NOMO-1 treated with DMSO at 0.1 percent for 48 hours (cell line): ENCODE measurements around the gene NUP93.
"Not testable (repeated sequence)": the region's sequence is repeated elsewhere in the genome, so short reads cannot be mapped to it uniquely, and the experiment has no call there.

Source experiments
- DNase-seq: peaks from one replicate; lab custom pipeline; 2025; ENCODE audit not compliant: unreplicated experiment; lab: John Stamatoyannopoulos, UW

NUP93 gene

DNA sequence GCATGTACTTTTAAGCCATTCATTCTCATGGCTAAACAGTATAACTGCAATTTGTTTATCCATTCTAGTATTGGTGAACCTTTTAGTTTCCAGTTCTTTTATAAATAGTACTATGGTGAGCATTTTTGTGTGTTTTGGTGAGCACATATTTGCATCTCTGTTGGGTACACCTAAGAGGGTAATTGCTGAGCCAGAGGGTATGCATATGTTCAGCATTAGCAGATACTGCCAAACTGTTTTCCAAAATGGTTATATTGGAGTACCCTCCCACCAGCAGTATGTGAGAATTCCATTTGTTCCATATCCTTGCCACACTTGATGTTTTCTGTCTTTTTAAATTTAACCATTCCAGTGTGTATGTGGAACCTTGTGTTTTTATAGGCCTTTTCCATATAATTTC is 81.0 kb downstream of the NUP93 start:
- no peak for DNase-seq

DNA sequence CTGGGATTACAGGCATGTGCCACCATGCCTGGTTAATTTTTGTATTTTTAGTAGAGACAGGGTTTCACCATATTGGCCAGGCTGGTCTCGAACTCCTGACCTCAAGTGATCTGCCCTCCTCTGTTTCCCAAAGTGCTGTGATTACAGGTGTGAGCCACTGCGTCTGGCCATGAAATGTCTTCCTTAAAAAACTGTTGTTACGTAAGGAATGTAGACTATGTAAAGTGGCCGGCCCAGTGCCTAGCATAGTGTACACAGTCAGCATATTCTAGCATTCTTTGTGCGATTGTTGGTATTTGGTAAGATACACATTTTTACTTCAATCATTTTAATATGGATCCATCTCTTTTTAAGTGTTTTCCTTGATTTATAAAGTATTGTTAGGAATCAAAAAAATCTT is 81.7 kb downstream of the NUP93 start:
- not testable (repeated sequence) for DNase-seq

DNA sequence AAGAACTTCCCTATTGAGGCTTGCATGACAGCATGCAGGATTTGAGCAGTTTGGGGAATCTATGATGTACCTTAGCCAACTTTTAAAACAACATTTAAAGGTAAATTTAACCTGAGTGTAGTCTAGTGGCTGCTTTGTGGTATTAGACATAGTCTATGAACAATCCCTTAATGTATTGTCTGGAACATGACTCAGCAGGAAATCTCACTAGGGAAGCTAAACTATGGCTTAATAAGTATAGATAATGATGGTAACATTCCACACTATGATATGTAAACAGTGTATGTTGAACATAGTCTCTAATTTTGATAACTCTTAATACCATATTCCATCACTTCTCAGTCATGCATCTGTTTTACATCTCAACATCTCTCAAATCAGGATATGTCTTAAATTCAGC is 83.0 kb downstream of the NUP93 start:
- DNase-seq: no peak

DNA sequence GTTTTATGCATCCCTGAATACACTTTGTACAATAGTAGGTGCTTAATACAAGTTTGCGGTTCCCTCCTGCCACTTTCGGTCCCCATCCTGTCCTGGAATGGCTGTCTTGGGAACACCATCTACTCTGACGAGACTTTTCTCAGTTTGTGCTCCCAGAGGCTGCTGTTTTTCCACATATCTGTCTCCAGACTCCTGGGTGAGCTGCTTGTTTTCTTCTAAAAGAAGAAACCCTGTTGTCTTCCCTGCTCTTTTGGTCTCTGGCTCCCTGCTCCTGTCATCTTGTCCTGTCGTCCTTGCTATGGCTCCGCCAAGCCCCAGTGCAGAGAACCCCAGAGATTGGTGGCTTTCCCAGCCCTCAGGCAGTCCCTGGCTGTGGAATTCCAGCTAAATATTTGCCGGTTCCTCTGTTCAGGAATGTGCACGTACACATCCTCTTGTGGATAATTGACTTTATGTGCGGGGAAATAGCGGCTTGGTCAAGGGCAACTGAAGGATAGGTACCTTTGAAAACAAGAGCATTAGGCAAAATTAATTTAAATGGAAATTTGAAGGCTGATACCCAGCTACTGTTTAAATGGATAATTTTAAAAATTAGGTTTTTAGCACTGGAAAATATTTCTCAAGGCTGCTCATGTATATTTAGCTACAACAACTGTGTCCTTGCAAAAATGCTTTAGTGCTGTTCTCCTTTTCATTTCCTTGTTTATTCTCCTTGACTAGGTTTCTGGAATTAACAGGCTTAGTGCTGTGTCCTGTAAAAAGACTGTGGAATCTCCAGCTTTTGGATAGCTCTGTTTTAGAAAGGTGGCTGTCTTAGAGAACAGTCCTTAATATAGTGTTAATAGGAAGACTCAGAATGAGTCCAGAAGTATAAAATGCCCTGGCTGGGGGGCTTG is 84.9 kb downstream of the NUP93 start:
- DNase-seq: no peak

DNA sequence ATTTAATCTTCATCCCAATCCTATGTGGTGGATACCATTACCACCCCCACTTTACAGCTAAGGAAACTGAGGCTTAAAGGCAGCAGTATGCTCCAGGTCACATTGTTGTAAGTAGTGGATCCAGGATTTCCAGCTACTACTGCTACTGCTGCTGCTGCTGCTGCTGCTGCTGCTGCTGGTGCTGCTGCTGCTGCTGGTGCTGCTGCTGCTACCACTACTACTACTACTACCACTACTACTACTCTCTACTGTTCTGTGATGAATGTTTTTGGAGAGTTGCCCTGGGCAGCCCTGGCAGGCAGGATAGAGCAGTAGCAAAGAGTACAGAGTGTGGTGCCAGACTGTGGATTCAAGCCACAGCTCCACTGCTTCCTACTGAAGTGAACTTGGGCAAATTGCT is 85.8 kb downstream of the NUP93 start:
- DNase-seq: no peak

DNA sequence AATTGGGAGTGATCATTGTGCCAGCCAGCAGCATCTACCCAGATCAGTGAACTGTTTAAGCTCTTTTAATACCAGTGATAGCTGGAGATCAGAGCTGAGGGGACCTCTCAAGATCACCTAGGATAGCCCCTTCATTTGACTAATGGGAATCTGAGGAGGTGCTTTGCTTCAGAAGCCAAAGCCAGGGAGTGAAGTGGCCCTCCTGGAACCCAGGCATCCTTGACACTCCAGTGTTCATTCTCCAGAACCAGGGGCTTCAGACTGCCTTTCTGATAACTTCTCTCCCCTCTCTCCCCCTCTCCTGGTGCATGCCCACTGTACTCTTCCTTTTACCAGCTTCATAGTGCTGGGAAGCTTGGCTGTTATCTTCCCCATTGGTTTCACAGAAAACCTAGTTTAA is 87.1 kb downstream of the NUP93 start:
- no peak for DNase-seq

DNA sequence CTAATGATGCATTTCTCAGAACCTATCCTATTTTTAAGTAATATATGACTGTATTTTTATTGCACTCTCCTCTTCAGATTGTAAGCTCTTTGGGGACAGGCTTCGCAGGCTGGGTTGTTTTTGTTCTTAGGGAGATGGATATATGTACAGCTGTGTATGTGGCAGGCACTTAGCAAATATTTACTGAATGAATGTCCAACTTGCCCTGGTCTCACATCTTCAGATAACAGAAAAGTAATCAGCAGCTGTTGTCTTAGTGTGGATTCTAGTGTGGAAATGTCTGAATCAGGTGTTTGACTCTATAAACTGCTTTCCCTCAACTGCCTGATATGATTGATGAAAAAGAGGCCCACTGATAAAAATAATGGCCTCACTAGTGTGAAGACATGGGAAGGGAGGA is 88.0 kb downstream of the NUP93 start:
- DNase-seq: no peak

DNA sequence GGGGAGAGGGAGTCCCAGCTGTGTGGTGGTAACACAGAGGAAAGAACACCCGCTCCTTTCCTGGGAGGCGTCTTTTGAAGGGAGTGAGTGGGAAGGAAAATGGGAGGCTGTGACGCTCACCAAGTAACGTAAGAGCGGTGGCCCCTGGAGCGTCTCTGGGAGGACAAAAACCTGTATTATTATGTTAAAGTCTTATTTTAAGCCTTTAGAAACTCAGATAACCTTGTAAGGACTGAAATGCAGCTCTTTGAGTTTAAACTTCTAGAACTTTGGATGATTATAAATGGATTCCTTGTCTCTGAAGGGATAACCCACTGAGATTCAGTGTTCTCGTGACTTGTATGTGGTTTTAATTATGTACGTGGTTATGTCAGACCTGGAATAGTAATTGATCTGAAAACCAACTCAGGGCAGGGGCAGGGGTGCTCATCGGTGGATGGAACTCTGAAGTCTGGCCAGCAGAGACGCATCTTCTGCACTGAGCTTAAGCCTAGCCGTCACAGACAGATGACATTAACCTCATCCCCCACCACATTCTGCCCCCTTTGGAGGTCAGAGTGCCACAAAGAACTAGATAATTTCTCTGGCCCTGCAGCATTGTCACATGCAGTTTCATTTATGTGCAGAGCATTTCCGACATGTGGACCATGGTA is 93.3 kb downstream of the NUP93 start:
- no peak for DNase-seq

DNA sequence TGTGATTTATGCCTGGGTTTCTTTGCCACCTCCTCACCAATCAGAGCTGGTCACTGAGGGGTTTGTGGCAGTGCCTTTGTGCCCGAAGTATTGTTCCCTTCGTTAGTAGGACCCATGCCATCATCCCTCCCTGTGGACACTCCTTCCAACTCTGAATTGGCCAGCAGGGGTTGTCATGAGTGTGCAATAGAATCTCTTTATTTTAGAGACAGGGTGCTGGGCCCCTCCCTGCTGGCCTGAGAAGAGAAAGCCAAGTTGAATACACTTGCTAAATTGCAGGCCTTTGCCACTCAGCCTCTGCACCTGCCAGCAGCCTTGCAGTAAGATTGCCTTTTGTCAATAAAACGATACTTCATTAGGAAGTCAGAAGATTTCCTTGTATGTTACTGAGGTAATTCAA is 94.4 kb downstream of the NUP93 start:
- no peak for DNase-seq

DNA sequence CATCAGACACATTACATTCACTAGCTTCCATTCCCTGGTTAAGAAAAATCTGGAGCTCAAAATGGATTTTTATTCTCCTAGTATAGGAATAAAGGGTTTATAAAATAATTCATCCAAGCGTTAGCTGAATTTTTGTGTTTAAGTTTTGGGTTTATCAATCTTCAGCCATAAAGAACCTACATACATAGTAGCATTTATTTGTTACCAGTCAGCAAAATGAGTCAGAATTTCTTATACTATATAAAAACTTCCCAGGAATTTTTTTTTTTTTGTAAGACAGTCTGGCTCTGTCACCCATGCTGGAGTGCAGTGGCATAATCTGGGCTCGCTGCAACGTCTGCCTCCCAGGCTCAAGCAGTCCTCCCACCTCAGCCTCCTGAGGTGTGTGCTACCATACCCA is 94.9 kb downstream of the NUP93 start:
- DNase-seq: no peak

DNA sequence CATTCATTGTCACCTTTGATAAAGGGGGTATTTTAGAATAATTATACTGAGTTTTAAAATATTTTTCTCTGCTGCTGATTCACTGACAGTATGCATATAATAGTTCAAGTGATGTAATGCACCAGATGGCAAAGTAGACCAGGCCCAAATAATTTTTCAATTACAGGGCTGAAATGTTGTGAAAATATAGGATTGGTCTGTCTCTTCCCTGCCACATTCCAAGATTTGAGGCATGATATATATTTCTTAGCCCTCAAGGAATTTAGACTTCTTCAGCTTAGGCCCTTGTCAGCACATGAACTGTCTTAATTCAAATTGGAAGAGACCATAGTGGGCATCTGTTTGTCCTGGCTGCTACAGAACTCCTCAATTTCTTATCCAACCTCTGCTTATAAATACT is 95.9 kb downstream of the NUP93 start:
- no peak for DNase-seq

DNA sequence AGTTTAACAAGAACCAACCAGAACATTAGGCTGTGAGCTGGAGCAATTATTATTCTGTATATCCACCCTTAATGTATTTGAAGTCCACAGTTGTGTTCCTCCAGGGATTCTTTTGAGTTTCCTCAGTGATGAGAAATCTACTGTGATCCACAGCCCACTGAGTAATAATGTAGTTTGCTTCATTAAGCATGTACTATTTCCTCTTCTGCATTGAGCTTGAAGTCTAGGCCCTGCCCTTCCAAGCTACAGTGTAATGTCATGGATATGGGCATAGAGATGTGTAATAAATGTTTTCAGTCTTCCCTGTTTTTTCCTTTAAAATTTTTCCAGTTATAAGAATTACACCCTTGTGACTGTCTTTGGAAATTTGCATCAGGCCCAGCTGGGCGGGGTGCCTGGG is 98.7 kb downstream of the NUP93 start:
- DNase-seq: no peak

DNA sequence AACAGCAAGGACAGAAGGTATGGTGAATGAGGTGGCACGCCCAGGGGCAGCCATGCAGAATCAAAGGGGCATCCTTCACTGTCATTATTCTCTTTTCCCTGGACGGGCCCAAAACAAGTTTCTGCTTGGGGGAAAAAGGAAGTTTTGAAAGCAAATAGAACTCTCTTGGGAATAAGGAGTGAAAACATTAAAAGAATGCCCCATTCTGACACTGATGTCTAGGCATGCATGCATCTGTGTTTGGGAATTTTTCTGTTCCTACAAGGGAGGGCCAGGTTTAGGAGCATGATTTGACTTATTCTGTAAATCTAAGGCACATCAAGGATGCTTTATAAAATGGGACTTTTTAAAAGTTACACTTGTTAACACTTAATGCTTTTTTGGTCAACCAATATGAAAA is 100.7 kb downstream of the NUP93 start:
- no peak for DNase-seq

DNA sequence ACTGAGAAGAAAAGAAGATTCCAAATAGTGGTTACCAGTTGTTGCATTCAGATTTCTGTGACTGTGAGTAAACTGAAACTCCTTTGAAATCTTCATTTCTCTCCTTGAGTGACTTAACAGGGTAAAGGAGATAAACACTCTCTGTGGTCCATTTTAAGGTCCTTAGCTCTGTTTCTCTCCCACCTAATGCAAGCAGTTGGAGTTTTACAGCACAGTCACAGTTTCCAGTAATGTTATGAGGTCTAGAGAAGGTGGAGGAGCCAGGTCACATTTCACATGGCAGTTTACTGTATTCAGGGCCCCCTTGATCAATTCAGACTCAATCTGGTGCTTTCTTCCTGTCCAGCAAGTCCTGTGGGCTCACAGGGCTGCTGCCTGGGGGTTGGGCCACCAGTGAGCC is 102.8 kb downstream of the NUP93 start:
- DNase-seq: no peak

DNA sequence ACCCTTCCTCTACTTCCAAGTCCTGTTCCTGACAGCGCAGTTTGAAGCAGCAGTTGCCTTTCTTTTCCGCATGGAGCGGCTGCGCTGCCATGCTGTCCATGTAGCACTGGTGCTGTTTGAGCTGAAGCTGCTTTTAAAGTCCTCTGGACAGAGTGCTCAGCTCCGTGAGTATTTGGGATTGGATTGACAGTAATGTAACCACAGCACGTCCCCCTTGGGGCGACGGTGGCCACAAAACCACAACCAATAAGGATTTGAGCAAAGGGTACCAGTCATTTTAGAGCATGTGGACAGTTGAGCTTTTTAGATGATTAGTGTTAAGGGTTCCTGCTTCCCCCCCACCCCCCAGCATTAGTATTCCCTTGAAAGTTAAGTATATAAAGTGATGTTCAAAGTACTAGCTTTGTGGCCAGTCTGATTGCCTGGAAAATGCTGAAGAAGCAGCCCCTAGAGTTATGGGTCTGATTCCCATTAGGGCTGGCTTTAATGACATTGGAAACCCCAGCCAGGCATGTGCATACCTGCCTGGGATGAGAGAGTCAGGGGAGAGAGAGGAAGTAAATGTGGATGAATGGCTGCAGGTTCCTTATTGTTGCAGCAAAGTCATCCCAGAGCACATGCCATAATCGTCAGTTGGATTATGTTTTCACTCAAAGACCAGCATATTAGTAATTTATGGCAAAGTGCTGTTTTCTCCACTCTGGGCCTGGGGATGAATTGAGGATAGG is 103.5 kb downstream of the NUP93 start:
- DNase-seq: no peak

DNA sequence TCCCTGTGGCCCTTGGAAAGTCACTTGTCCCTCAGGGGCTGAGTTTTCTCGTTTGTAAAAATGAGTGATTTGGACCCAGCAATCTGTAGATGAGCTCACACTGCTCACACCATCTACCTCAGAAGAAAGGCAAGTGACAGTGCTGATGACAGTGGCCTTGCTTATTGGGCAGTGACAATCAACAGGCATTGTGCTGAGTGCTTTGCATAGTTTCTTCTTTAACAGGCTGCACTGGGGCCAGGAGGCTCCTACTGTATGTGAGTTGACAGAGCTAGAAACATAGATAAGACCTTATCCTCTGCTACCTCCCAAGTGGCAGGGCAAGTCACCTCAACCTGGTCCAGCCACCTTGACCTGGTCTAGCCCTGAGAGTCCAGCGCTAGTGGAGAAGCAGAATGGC is 105.4 kb downstream of the NUP93 start:
- no peak for DNase-seq

DNA sequence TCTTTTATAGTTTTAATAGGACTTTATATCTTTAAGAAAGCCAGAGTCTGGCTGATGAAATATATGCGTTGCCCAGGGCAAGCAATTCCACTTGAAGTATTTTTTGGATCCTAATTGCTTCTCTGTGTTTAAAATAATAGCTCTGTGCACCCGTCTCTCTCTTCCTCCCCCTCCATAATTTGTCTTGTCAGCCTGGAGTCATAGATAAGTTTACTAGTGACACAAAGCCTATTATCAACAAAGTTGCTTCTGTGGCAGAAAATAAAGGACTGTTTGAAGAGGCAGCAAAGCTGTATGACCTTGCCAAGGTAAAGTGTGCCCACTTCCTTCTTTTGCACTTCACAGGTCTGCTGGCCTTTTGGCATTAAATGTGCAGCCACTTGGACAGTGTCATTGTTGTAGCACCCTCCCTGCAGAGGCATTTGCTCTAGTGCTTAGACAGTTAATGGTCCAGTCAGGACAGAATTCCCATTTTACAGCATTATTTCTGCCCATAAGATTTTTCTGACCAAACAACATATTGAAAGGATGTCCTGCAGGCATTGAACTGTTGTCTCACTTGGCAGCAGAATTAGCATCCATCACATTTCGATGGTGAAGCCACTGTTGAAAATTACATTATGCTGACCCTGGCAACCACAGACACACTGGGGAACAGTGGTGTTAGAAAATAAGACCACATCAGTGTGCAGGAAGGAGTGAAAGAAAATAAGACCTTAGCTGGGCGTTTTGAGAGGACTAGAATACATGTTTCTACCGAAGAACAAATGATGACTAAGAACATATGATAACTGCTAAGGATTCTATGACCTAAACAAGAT is 106.7 kb downstream of the NUP93 start:
- DNase-seq: no peak

DNA sequence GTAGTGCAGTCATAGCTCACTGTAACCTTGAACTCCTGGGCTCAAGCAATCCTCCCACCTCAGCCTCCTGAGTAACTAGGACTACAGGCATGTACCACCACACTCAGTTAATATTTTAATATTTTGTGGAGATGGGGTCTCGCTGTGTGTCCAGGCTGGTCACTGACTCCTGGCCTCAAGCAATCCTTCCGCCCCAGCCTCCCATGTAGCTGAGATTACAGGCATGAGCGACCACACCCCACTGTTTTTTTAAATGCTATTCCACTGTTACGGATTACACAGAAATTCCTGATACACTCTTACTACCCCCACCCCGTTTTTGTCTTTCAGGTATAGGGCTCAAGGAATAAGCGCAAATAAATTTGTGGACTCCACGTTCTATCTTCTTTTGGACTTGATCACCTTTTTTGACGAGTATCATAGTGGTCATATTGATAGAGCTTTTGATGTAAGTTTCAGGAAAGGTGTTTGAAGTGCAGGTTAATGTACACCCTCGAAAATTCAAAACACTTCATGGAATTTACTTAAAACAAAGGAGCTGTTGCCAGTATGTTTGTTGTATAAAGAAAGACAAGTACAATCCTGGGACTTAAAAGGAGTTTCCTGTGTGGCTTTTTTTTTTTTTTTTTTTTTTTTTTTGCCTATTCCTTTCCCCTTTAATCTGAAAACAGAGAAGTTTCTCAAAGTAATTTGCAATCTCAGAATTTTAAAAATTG is 108.9 kb downstream of the NUP93 start:
- DNase-seq: no peak

DNA sequence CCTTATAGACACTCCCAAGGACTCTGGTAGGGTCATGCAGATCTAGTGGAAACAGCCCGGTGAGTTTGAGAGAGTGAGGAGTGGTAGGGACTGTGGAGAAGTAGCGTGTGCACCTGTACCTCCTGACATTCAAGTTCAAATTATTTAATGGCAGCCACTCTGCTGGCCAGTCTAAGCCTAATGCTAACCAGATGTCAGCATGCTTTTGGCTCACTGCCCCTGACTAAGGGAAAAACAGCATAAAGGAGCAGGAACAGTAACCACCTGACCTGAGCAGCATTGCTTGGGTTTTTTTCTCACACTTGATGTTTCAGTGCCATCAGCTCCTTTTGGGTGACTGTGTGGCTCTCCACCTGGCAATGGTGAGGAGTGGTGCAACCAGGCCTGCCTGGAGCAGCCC is 111.3 kb downstream of the NUP93 start:
- DNase-seq: no peak

DNA sequence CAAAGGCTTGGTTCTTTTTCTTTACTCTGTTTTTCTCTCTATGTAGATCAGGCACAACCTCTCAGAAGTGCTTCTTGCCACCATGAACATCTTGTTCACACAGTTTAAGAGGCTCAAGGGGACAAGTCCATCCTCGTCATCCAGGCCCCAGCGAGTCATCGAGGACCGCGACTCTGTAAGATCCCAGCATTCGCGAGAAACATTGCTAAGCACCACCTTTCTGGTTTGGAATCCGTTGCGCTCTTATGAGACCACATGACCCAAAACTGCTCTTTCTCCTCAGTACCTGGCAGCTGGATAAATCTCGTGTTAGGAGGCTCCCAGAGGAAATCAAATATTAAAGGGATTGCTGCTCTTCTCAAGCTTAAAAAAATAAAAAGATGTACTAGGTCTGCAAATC is 111.7 kb downstream of the NUP93 start:
- DNase-seq: no peak

DNA sequence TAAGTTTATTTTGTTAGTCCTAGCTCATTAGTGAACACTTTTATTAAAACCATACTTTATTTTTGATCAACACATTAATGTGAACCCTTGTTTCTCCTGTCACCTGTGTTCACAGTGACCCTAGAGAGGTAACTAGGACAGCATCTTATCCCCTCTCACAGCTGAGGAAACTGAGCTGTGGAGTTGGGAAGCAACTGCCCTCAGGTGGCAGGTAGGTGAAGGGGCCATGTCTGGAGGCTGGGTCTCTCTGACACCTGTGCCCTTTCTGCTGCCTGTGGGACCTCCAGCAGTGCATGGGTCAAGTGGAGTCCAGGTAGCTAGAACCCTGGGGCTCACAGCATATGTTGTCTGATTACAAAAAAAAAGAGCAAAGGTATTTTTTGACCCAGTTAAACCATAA is 112.2 kb downstream of the NUP93 start:
- no peak for DNase-seq
